ENCODE measurements around the gene SP2.

Gene SP2

GRCh38 chr17:47871048-47871447 lies 25.0 kb upstream of the SP2 start:
- DNase-seq, result no peak

- DNase-seq, result no peak
Measured at GRCh38 chr17:47872019-47872650, 23.9 kb upstream of the SP2 start.

- no peak for DNase-seq
Measured at GRCh38 chr17:47872651-47873161, 23.3 kb upstream of the SP2 start.

GRCh38 chr17:47873200-47874090 lies 22.6 kb upstream of the SP2 start:
- no peak for DNase-seq

GRCh38 chr17:47875011-47875985 lies 20.7 kb upstream of the SP2 start:
- no peak for DNase-seq

GRCh38 chr17:47877368-47878034 lies 18.5 kb upstream of the SP2 start:
- no peak for DNase-seq

- DNase-seq, result no peak
Measured at GRCh38 chr17:47878203-47879027, 17.6 kb upstream of the SP2 start.

- no peak for DNase-seq
Measured at GRCh38 chr17:47879028-47879585, 16.9 kb upstream of the SP2 start.

GRCh38 chr17:47879776-47880454 lies 16.1 kb upstream of the SP2 start:
- no peak for DNase-seq

GRCh38 chr17:47882247-47882646 lies 13.8 kb upstream of the SP2 start:
- no peak for DNase-seq

GRCh38 chr17:47882695-47883588 lies 13.1 kb upstream of the SP2 start:
- DNase-seq, result no peak

- no peak for DNase-seq
Measured at GRCh38 chr17:47883589-47884426, 12.2 kb upstream of the SP2 start.

- DNase-seq, result no peak
Measured at GRCh38 chr17:47884427-47884740, 11.7 kb upstream of the SP2 start.

GRCh38 chr17:47884905-47885730 lies 10.9 kb upstream of the SP2 start:
- DNase-seq, result no peak

- DNase-seq, result no peak
Measured at GRCh38 chr17:47888293-47888692, 7.7 kb upstream of the SP2 start.

GRCh38 chr17:47889734-47890529 lies 6.1 kb upstream of the SP2 start:
- peak; percentile 91 for DNase-seq

Measured in activated CD4-positive, alpha-beta T cell treated with anti-CD3 and anti-CD28 coated beads, Interleukin-10, Interleukin-2, amounts not matched to agents 100 ng/mL and 50 ng/mL, durations not matched to agents 16 hours and 8 hours (primary cell).